HepG2 (cell line): ENCODE measurements around the gene TTC28. TPM values are rescaled to one million over a fixed set of nuclear protein-coding genes. Genes with fewer than 3 reads are reported as not detected.

ENCODE experiments used
- ATAC-seq: fragments of 200-7000 bp; cut with Tn5 transposase; 3 replicates; pipeline ENCODE4 v1.9.1; 2020; ENCODE audit warnings: mild to moderate bottlenecking, moderate library complexity
- BruUV-seq: library from RNA; stranded (reverse); fragments of 400-500 nt; replicated peaks from 2 replicates; lab custom pipeline; 2021; lab: Mats Ljungman, UMichigan
- CTCF ChIA-PET: fragments of 300-600 bp; formaldehyde crosslinking; extraction: SDS; loops from one replicate; lab custom pipeline; 2021; ENCODE audit warnings: low total read pairs, inconsistent platforms, low intra/inter-chr PET ratio; lab: Yijun Ruan, JAX
- POLR2A ChIA-PET: fragments of 350-600 bp; sonication (Branson Sonifier 250); formaldehyde crosslinking; loops from one replicate; lab custom pipeline; 2020; ENCODE audit warnings: antibody characterized with exemption, inconsistent platforms; lab: Yijun Ruan, JAX
- DNase-seq: peaks from one replicate; pipeline ENCODE4 v3.0.0-alpha.2; 2015; ENCODE audit warnings: low spot score
- FAIRE-seq: peaks from 3 replicates; lab custom pipeline; 2011; peaks lifted over from hg19 to GRCh38; lab: Jason Lieb, UNC
- H2AFZ ChIP-seq: one replicate; pipeline ENCODE4 v1.6.1; 2011; ENCODE audit warnings: low read length, inconsistent platforms
- H3K27ac ChIP-seq: fragments of 300-600 bp; 3 replicates; pipeline ENCODE4 v1.8.0; 2011; ENCODE audit warnings: mixed run types, mild to moderate bottlenecking, mixed read lengths, low read length, inconsistent platforms; ENCODE audit not compliant: insufficient read depth; ENCODE audit errors: extremely low read length
- H3K27me3 ChIP-seq, 2 experiments: fragments of 200-600 bp in 1 of 2; 2 replicates in 1 of 2; 3 replicates in 1 of 2; pipeline versions ENCODE4 v1.6.0 to v1.8.0; 2011; ENCODE audit warnings: low read length in 2 of 2, mild to moderate bottlenecking in 2 of 2, moderate library complexity in 2 of 2, inconsistent platforms in 1 of 2; ENCODE audit not compliant: insufficient read depth in 2 of 2, control insufficient read depth in 1 of 2
- H3K36me3 ChIP-seq, 2 experiments: fragments of 200-600 bp in 1 of 2; replicated peaks in 1 of 2; 2 replicates in 1 of 2; 3 replicates in 1 of 2; pipeline versions ENCODE4 v1.5.1 to v1.8.0; 2011; ENCODE audit warnings: low read length in 2 of 2, inconsistent platforms in 1 of 2; ENCODE audit not compliant: insufficient read depth in 2 of 2, control insufficient read depth in 1 of 2
- H3K4me1 ChIP-seq: 2 replicates; pipeline ENCODE4 v1.5.1; 2012; ENCODE audit warnings: low read length, inconsistent platforms; ENCODE audit not compliant: insufficient read depth
- H3K4me2 ChIP-seq: 2 replicates; pipeline ENCODE4 v1.6.0; 2011; ENCODE audit warnings: low read depth, low read length, inconsistent platforms
- H3K4me3 ChIP-seq, 3 experiments: fragments of 200-600 bp in 1 of 3; sonication (generic), shearing (Covaris generic) in 1 of 3; replicated peaks in 1 of 3; 2 replicates each; pipeline ENCODE4 v1.5.1; 2011 to 2016; ENCODE audit warnings: low read length in 3 of 3, inconsistent platforms in 2 of 3, low read depth in 2 of 3, mild to moderate bottlenecking in 2 of 3, control low read depth in 1 of 3, mixed read lengths in 1 of 3; ENCODE audit not compliant: insufficient read depth in 1 of 3
- H3K79me2 ChIP-seq: one replicate; pipeline ENCODE4 v1.6.1; 2011; ENCODE audit warnings: low read length, inconsistent platforms; ENCODE audit not compliant: insufficient read depth
- H3K9ac ChIP-seq: 2 replicates; pipeline ENCODE4 v1.6.0; 2011; ENCODE audit warnings: mild to moderate bottlenecking, low read depth, low read length, inconsistent platforms; ENCODE audit not compliant: insufficient read depth
- H3K9me3 ChIP-seq: 2 replicates; pipeline ENCODE4 v1.5.1; 2012; ENCODE audit warnings: mild to moderate bottlenecking, low read length
- H4K20me1 ChIP-seq: 2 replicates; pipeline ENCODE4 v1.6.0; 2011; ENCODE audit warnings: inconsistent platforms, mild to moderate bottlenecking, low read length, moderate library complexity; ENCODE audit not compliant: insufficient read depth
- MAFF ChIP-seq: IDR thresholded peaks from 2 replicates; pipeline ENCODE4 v1.6.1; 2011; ENCODE audit warnings: low read depth, low read length, improper control_type of control experiment
- MAFK ChIP-seq, 2 experiments: IDR thresholded peaks in 1 of 2; conservative IDR thresholded peaks in 1 of 2; 2 replicates each; pipeline ENCODE4 v1.6.1; 2011; ENCODE audit warnings: improper control_type of control experiment in 2 of 2, low read length in 2 of 2
- ZNF180 ChIP-seq: sonication (generic); formaldehyde crosslinking; IDR thresholded peaks from 2 replicates; pipeline ENCODE4 v1.4.0; 2020; ENCODE audit warnings: low read depth, missing genetic modification reagents, borderline replicate concordance
- ZNF276 ChIP-seq: sonication (generic); formaldehyde crosslinking; IDR thresholded peaks from 2 replicates; pipeline ENCODE4 v1.4.0; 2020; ENCODE audit warnings: mild to moderate bottlenecking, low read depth, missing genetic modification reagents
- ZNF34 ChIP-seq: sonication (generic); formaldehyde crosslinking; IDR thresholded peaks from 2 replicates; pipeline ENCODE4 v1.4.0; 2020; ENCODE audit warnings: mild to moderate bottlenecking, missing genetic modification reagents, borderline replicate concordance
- WGBS: methylation state at CpG from one replicate; pipeline ENCODE4 v1.1.6; 2017; ENCODE audit warnings: low lambda C conversion rate; 5-methylcytosine and 5-hydroxymethylcytosine counted together
- in situ Hi-C: cut with HindIII; loops from 2 replicates; pipeline ENCODE4 v1.10.0; 2017; ENCODE audit warnings: low pct_unique_long_range_greater_than_20kb; ENCODE audit not compliant: extremely low pct_ligation_motif_present
- intact Hi-C: fragments of 100-400 bp; cut with micrococcal nuclease; formaldehyde crosslinking; loops from one replicate; pipeline ENCODE4 v1.10.0; 2022; ENCODE audit not compliant: unreplicated experiment
- polyA plus RNA-seq, 8 experiments: library from polyadenylated mRNA; depleted of rRNA in 3 of 8; stranded (reverse) in 7 of 8; unstranded in 1 of 8; fragments of >200 nt; fragmentation: Illumina TruSeq in 4 of 8; extraction: Trizol in 4 of 8; gene quantifications; 2 replicates each; pipeline versions ENCODE4 v1.2.1 to v1.2.3, GENCODE V29; 2011 to 2016; ENCODE audit warnings: low read depth in 4 of 8, missing spikeins in 1 of 8, mixed read lengths in 1 of 8; ENCODE audit not compliant: insufficient read depth in 1 of 8
- total RNA-seq, 5 experiments: library from RNA; depleted of rRNA; stranded (reverse); fragments of >200 nt; fragmentation: Illumina TruSeq; extraction: Trizol; gene quantifications; 2 replicates each; pipeline ENCODE4 v1.2.3, GENCODE V29; 2016; ENCODE audit warnings: low read depth in 1 of 5

TTC28 gene
- total and polyA plus RNA-seq, 2 of the 13 experiments (the other 11 are each of a cell fraction or from before 2014, with no cell fraction given): 4.2 to 13.1 TPM

- TF ChIP-seq ZNF276 (CRISPR knock-in tag) (no peak), MAFF (peak; percentile 48; the same call in 1 of the 2 replicates), MAFK (conservative IDR thresholded peaks at IDR 0.05 in 1 of 2, IDR thresholded peaks at IDR 0.05 in 1 of 2; ENCODE audit: low read length in 2 of 2) (peak; percentile 55 to 85), ZNF180 (CRISPR knock-in tag) (no peak)
- POLR2A ChIA-PET: no interaction called here
- Histone ChIP-seq H3K27me3 (no peaks in the 10 kb centered on the region), H3K36me3 (no peaks in the 10 kb centered on the region), H3K4me1 (peaks cover 26% of the 10 kb centered on the region), H4K20me1 (no peaks in the 10 kb centered on the region), H3K27ac (no peak overlapping the region), H3K4me3 (no peak overlapping the region), H3K9ac (no peak overlapping the region), H3K9me3 (no peaks in the 10 kb centered on the region), H3K4me2 (no peak overlapping the region), H2AFZ (no peak overlapping the region), H3K79me2 (no peaks in the 10 kb centered on the region)
- ATAC-seq: no peak
- FAIRE-seq: no peak
- WGBS: 98% methylated on average over 1 of the region's 1 CpG
- BruUV-seq: no TSS peak
- in situ Hi-C loops (no loop called here), intact Hi-C loops (no loop called here)
- CTCF ChIA-PET: no interaction called here
- DNase-seq: no peak
These were observed 718.0 kb downstream of the TTC28 start for GRCh38 chr22:27961680-27962079.

GRCh38 chr22:27961182-27961581 is 718.5 kb downstream of the TTC28 start:
- DNase-seq (no peak), FAIRE-seq (no peak), ATAC-seq (no peak)
- ChIA-PET CTCF (no interaction called here), POLR2A (no interaction called here)
- Histone ChIP-seq H3K9ac (no peak overlapping the region), H2AFZ (no peak overlapping the region), H4K20me1 (no peaks in the 10 kb centered on the region), H3K79me2 (no peaks in the 10 kb centered on the region), H3K9me3 (no peaks in the 10 kb centered on the region), H3K36me3 (no peaks in the 10 kb centered on the region), H3K27ac (no peak overlapping the region), H3K4me2 (no peak overlapping the region), H3K4me1 (peaks cover 26% of the 10 kb centered on the region), H3K27me3 (no peaks in the 10 kb centered on the region), H3K4me3 (no peak overlapping the region)
- TF ChIP-seq ZNF34: no peak
- BruUV-seq: no TSS peak
- intact Hi-C loops (no loop called here), in situ Hi-C loops (no loop called here)
- WGBS: 82% methylated on average over 4 of the region's 4 CpGs
